Neural progenitor cell (in vitro differentiated cells): ENCODE results near the gene CARMIL1. TPM values are rescaled to one million over a fixed set of nuclear protein-coding genes. Genes with fewer than 3 reads are reported as not detected.
A peak's percentile ranks its signal among the peaks of the same experiment; 100 is the strongest.

Experiments used
- DNase-seq: peaks from one replicate; pipeline ENCODE4 v3.0.0-alpha.2; 2016; ENCODE audit warnings: low spot score
- H2AFZ ChIP-seq: fragments of 200-600 bp; sonication (generic); replicated peaks from 2 replicates; pipeline ENCODE4 v1.6.1; 2016; ENCODE audit warnings: antibody characterized with exemption
- H3F3A ChIP-seq: fragments of 200-600 bp; sonication (generic); 2 replicates; pipeline ENCODE4 v1.6.1; 2016; ENCODE audit warnings: antibody characterized with exemption, low read depth
- H3K27ac ChIP-seq: fragments of 200-600 bp; sonication (generic); 2 replicates; pipeline ENCODE4 v1.5.1; 2016; ENCODE audit warnings: mild to moderate bottlenecking
- H3K27me3 ChIP-seq: fragments of 200-600 bp; sonication (generic); 2 replicates; pipeline ENCODE4 v1.6.1; 2016; ENCODE audit warnings: mild to moderate bottlenecking, moderate library complexity
- H3K36me3 ChIP-seq: fragments of 200-600 bp; sonication (generic); 2 replicates; pipeline ENCODE4 v1.5.1; 2016
- H3K4me1 ChIP-seq: fragments of 200-600 bp; sonication (generic); 2 replicates; pipeline ENCODE4 v1.6.1; 2016; ENCODE audit warnings: mixed run types
- H3K4me2 ChIP-seq: fragments of 200-600 bp; sonication (generic); 2 replicates; pipeline ENCODE4 v1.6.1; 2016
- H3K4me3 ChIP-seq: fragments of 200-600 bp; sonication (generic); 2 replicates; pipeline ENCODE4 v1.5.1; 2016
- H3K79me2 ChIP-seq: fragments of 200-600 bp; sonication (generic); 2 replicates; pipeline ENCODE4 v1.6.1; 2016; ENCODE audit warnings: low read depth
- H3K9ac ChIP-seq: fragments of 200-600 bp; sonication (generic); 2 replicates; pipeline ENCODE4 v1.6.1; 2016
- H3K9me3 ChIP-seq: fragments of 200-600 bp; sonication (generic); 2 replicates; pipeline ENCODE4 v1.5.1; 2016; ENCODE audit warnings: low read depth
- H4K20me1 ChIP-seq: fragments of 200-600 bp; sonication (generic); 2 replicates; pipeline ENCODE4 v1.6.1; 2016; ENCODE audit warnings: low read depth
- H3K27ac Mint-ChIP-seq: 3 replicates; pipeline ENCODE4 v1.8.0; 2021; ENCODE audit warnings: mixed read lengths
- H3K27me3 Mint-ChIP-seq: 2 replicates; pipeline ENCODE4 v1.8.0; 2022; ENCODE audit warnings: low read depth, mild to moderate bottlenecking, inconsistent platforms, moderate library complexity, mixed read lengths; ENCODE audit not compliant: insufficient read depth
- H3K36me3 Mint-ChIP-seq: 3 replicates; pipeline ENCODE4 v1.8.0; 2021; ENCODE audit warnings: mixed read lengths
- H3K4me1 Mint-ChIP-seq: 3 replicates; pipeline ENCODE4 v1.8.0; 2021; ENCODE audit warnings: mixed read lengths
- H3K4me3 Mint-ChIP-seq: 3 replicates; pipeline ENCODE4 v1.8.0; 2021; ENCODE audit warnings: mild to moderate bottlenecking, moderate library complexity, mixed read lengths
- H3K9me3 Mint-ChIP-seq: 3 replicates; pipeline ENCODE4 v1.8.0; 2020; ENCODE audit warnings: mixed read lengths
- EZH2 ChIP-seq: fragments of 200-600 bp; sonication (generic); IDR thresholded peaks from 2 replicates; pipeline ENCODE4 v1.6.1; 2017; ENCODE audit warnings: antibody characterized with exemption, mild to moderate bottlenecking, moderate library complexity
- EZH2phosphoT487 ChIP-seq: fragments of 200-600 bp; sonication (generic); IDR thresholded peaks from 2 replicates; pipeline ENCODE4 v1.6.1; 2017; ENCODE audit warnings: antibody characterized with exemption
- total RNA-seq: library from RNA; depleted of rRNA; stranded (reverse); fragments of >200 nt; gene quantifications from 2 replicates; pipeline ENCODE4 v1.2.3, GENCODE V29; 2015; ENCODE audit warnings: low replicate concordance
- TF ChIP-seq, protein P1 (sequence below): fragments of 200-600 bp; sonication (generic); IDR thresholded peaks from 2 replicates; pipeline ENCODE4 v1.5.1; 2017; ENCODE audit warnings: antibody characterized with exemption, mild to moderate bottlenecking

Gene CARMIL1
- total RNA-seq, 1 donor from 2014 or later = 13.3 TPM

DNA sequence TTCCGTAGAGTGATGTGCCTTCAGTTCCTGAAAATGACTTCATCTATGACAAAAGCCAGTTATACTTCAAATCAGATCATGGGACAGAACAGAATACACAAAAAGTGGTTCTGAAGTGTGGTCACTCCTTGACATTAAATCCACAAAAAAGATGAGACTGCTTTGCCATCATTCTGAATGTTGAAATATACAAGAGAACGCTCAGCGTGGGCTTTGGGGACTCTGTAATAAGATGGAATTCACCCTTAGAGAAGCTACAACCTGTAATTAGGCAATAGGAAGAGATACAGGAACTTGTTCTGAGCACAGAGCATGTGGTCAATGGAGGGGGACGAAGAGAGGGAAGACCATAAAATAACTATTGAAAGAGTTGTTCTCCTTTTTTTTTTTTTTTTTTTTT lies 184.3 kb downstream of the CARMIL1 start:
- Histone ChIP-seq H3K4me1 (peaks cover 27% of the 10 kb centered on the region), H3K27ac (no peak overlapping the region), H3K9ac (no peak overlapping the region), H3K36me3 (no peaks in the 10 kb centered on the region), H4K20me1 (no peaks in the 10 kb centered on the region), H3K4me2 (peak overlapping the region; percentile 61), H3K9me3 (no peaks in the 10 kb centered on the region), H3K27me3 (no peaks in the 10 kb centered on the region), H2AFZ (no peak overlapping the region), H3K79me2 (no peaks in the 10 kb centered on the region), H3K4me3 (no peak overlapping the region), H3F3A (peaks cover 24% of the 10 kb centered on the region)
- Mint-ChIP-seq H3K4me3 (no peak overlapping the region), H3K4me1 (peaks cover 21% of the 10 kb centered on the region), H3K27ac (no peak overlapping the region), H3K36me3 (peaks cover 4% of the 10 kb centered on the region), H3K9me3 (no peaks in the 10 kb centered on the region), H3K27me3 (no peaks in the 10 kb centered on the region)
- no peak for DNase-seq
- no peak for TF ChIP-seq EZH2phosphoT487
- TF ChIP-seq EZH2 = no peak
- TF ChIP-seq, protein P1, sequence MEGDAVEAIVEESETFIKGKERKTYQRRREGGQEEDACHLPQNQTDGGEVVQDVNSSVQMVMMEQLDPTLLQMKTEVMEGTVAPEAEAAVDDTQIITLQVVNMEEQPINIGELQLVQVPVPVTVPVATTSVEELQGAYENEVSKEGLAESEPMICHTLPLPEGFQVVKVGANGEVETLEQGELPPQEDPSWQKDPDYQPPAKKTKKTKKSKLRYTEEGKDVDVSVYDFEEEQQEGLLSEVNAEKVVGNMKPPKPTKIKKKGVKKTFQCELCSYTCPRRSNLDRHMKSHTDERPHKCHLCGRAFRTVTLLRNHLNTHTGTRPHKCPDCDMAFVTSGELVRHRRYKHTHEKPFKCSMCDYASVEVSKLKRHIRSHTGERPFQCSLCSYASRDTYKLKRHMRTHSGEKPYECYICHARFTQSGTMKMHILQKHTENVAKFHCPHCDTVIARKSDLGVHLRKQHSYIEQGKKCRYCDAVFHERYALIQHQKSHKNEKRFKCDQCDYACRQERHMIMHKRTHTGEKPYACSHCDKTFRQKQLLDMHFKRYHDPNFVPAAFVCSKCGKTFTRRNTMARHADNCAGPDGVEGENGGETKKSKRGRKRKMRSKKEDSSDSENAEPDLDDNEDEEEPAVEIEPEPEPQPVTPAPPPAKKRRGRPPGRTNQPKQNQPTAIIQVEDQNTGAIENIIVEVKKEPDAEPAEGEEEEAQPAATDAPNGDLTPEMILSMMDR = no peak

DNA sequence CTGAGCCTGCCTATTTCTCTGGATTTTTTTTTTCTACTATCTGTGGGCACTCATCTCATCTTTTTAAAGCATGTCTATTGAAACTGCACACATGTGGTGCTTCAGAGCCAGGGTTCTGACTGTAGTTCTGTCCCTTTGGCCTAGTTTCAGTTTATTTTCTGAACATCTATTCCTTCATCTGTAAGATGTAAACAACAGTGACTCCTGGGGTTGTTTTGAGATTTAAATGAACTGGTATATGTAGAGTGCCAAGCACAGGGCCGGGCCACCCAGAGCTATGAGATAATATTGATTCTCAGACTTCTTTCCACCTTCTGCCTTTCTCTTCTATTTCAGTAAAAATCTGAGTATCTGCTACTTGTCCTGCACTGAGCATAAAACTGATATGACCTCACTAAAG lies 185.1 kb downstream of the CARMIL1 start:
- Mint-ChIP-seq H3K27me3 (no peaks in the 10 kb centered on the region), H3K36me3 (peaks cover 4% of the 10 kb centered on the region), H3K4me3 (no peak overlapping the region), H3K4me1 (peaks cover 21% of the 10 kb centered on the region), H3K9me3 (no peaks in the 10 kb centered on the region), H3K27ac (no peak overlapping the region)
- H3K27me3 ChIP-seq = no peaks in the 10 kb centered on the region
- H3K9ac ChIP-seq = no peak overlapping the region
- peaks cover 24% of the 10 kb centered on the region for H3F3A ChIP-seq
- H4K20me1 ChIP-seq = no peaks in the 10 kb centered on the region
- no peak for DNase-seq
- no peaks in the 10 kb centered on the region for H3K36me3 ChIP-seq
- H3K79me2 ChIP-seq = no peaks in the 10 kb centered on the region
- no peak overlapping the region for H3K4me2 ChIP-seq
- no peak overlapping the region for H3K27ac ChIP-seq
- H3K4me1 ChIP-seq = peaks cover 27% of the 10 kb centered on the region
- H2AFZ ChIP-seq = no peak overlapping the region
- H3K4me3 ChIP-seq = no peak overlapping the region
- TF ChIP-seq EZH2 (no peak), EZH2phosphoT487 (no peak)
- TF ChIP-seq, protein P1 = no peak
- H3K9me3 ChIP-seq = no peaks in the 10 kb centered on the region

DNA sequence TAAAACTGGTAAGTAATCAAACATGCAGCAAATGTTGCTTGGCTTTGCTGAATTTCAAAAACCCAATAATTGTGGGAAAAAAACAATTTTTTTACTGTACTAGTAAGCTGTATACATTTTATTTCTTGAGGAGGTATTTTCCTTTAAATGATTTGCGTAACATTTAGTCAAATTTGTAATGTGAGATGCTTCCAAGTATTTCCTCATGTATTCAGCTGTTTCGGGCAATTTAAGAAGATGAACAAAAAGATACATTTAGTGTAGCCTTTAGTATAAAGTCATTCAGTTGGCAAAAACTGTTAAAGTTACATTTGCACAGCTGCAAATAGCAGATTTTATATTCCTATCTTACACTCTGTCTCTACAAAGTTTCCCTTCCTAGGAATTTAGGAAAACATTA lies 186.8 kb downstream of the CARMIL1 start:
- H2AFZ ChIP-seq = no peak overlapping the region
- no peaks in the 10 kb centered on the region for H3K36me3 ChIP-seq
- Mint-ChIP-seq H3K36me3 (peaks cover 5% of the 10 kb centered on the region), H3K4me3 (no peak overlapping the region), H3K27ac (no peak overlapping the region), H3K4me1 (peaks cover 12% of the 10 kb centered on the region), H3K9me3 (no peaks in the 10 kb centered on the region), H3K27me3 (no peaks in the 10 kb centered on the region)
- no peak for TF ChIP-seq EZH2phosphoT487
- TF ChIP-seq, protein P1 = no peak
- no peak overlapping the region for H3K4me2 ChIP-seq
- peaks cover 24% of the 10 kb centered on the region for H3K4me1 ChIP-seq
- no peaks in the 10 kb centered on the region for H3K79me2 ChIP-seq
- H3K27ac ChIP-seq = no peak overlapping the region
- DNase-seq = no peak
- H3K9ac ChIP-seq = no peak overlapping the region
- no peak overlapping the region for H3K4me3 ChIP-seq
- no peaks in the 10 kb centered on the region for H4K20me1 ChIP-seq
- no peaks in the 10 kb centered on the region for H3K27me3 ChIP-seq
- H3F3A ChIP-seq = peaks cover 24% of the 10 kb centered on the region
- H3K9me3 ChIP-seq = no peaks in the 10 kb centered on the region

DNA sequence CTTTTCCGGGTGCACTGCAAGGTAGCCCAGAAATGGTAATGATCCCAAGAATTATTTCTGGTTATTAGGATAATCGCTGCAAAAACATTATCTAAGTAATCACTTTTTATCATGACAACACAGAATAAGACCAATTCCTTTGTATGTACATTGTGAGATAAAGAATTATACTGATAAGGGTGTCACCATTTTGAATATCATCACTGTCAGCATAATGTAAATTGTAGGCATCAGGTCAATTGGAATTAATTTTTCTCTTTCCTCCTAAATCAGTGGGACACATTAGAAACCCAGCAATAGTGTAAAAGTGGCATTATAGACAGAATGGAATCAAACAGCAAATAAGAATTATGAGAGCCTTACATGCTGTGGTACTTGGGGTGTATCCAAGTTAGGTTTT lies 189.7 kb downstream of the CARMIL1 start:
- Histone ChIP-seq H3K4me3 (no peak overlapping the region), H2AFZ (no peak overlapping the region), H3K36me3 (no peaks in the 10 kb centered on the region), H3K9ac (no peak overlapping the region), H3K79me2 (no peaks in the 10 kb centered on the region), H3K27me3 (no peaks in the 10 kb centered on the region), H3F3A (no peaks in the 10 kb centered on the region), H3K27ac (no peak overlapping the region), H3K4me2 (no peak overlapping the region), H3K9me3 (no peaks in the 10 kb centered on the region), H4K20me1 (no peaks in the 10 kb centered on the region), H3K4me1 (peaks cover 13% of the 10 kb centered on the region)
- no peak overlapping the region for H3K4me3 Mint-ChIP-seq
- no peak overlapping the region for H3K27ac Mint-ChIP-seq
- H3K36me3 Mint-ChIP-seq = peaks cover 5% of the 10 kb centered on the region
- no peaks in the 10 kb centered on the region for H3K9me3 Mint-ChIP-seq
- TF ChIP-seq EZH2phosphoT487 = no peak
- TF ChIP-seq, protein P1 = no peak
- TF ChIP-seq EZH2 = no peak
- H3K4me1 Mint-ChIP-seq = peaks cover 9% of the 10 kb centered on the region
- DNase-seq = no peak
- no peaks in the 10 kb centered on the region for H3K27me3 Mint-ChIP-seq
